Hematopoietic multipotent progenitor cell treated with erythropoietin and hydrocortisone succinate and interleukin-3 and kit ligand, for 17 days (in vitro differentiated cells): ENCODE data around the gene CPVL.

Experiments used
- DNase-seq: peaks from one replicate; pipeline ENCODE4 v3.0.0-alpha.2; 2015; ENCODE audit warnings: low spot score

The CPVL gene

GRCh38 chr7:29000717-29001076, 145.6 kb downstream of the CPVL start:
- DNase-seq: no peak

- DNase-seq: no peak
Measured at GRCh38 chr7:28999895-29000716, 146.2 kb downstream of the CPVL start.

- DNase-seq: no peak
Measured at GRCh38 chr7:28999427-28999826, 146.9 kb downstream of the CPVL start.

- DNase-seq: no peak
Measured at GRCh38 chr7:28998105-28998504, 148.2 kb downstream of the CPVL start.

- no peak for DNase-seq
Measured at GRCh38 chr7:28996836-28997235, 149.5 kb downstream of the CPVL start.

- DNase-seq: no peak
Measured at GRCh38 chr7:28993371-28993770, 153.0 kb downstream of the CPVL start.

- DNase-seq: no peak
Measured at GRCh38 chr7:28992798-28993197, 153.5 kb downstream of the CPVL start.

GRCh38 chr7:28990200-28990960, 156.0 kb downstream of the CPVL start:
- DNase-seq: no peak

- no peak for DNase-seq
Measured at GRCh38 chr7:28989211-28989980, 156.9 kb downstream of the CPVL start.

- no peak for DNase-seq
Measured at GRCh38 chr7:28988810-28989209, 157.5 kb downstream of the CPVL start.

- DNase-seq: no peak
Measured at GRCh38 chr7:28988091-28988490, 158.2 kb downstream of the CPVL start.

- no peak for DNase-seq
Measured at GRCh38 chr7:28986765-28987110, 159.6 kb downstream of the CPVL start.

- DNase-seq: no peak
Measured at GRCh38 chr7:28986028-28986764, 160.1 kb downstream of the CPVL start.

- DNase-seq: no peak
Measured at GRCh38 chr7:28984631-28985030, 161.7 kb downstream of the CPVL start.

- DNase-seq: no peak
Measured at GRCh38 chr7:28984217-28984616, 162.1 kb downstream of the CPVL start.

GRCh38 chr7:28983396-28984190, 162.7 kb downstream of the CPVL start:
- DNase-seq: no peak

- no peak for DNase-seq
Measured at GRCh38 chr7:28981161-28981465, 165.2 kb downstream of the CPVL start.

GRCh38 chr7:28980451-28981160, 165.7 kb downstream of the CPVL start:
- no peak for DNase-seq

- DNase-seq: no peak
Measured at GRCh38 chr7:28979776-28980175, 166.6 kb downstream of the CPVL start.

GRCh38 chr7:28977881-28978280, 168.5 kb downstream of the CPVL start:
- DNase-seq: no peak

- no peak for DNase-seq
Measured at GRCh38 chr7:28976022-28976421, 170.3 kb downstream of the CPVL start.
